ENCODE data around the gene RAD51B.

Gene RAD51B

GRCh38 chr14:68561531-68562007 is 742.0 kb downstream of the RAD51B start:
- Histone ChIP-seq H3K27me3 (replicated peaks; ENCODE audit: insufficient read depth, low read length) (no peaks in the 10 kb centered on the region), H3K4me3 (ENCODE audit: low read length) (no peak overlapping the region), H3K27ac (ENCODE audit: low read length) (no peak overlapping the region), H3K4me2 (ENCODE audit: low read depth, low read length) (no peak overlapping the region), H4K20me1 (ENCODE audit: insufficient read depth, low read length) (no peaks in the 10 kb centered on the region), H3K9me2 (replicated peaks; ENCODE audit: insufficient read depth, low read length) (no peaks in the 10 kb centered on the region), H2AFZ (ENCODE audit: low read length) (no peak overlapping the region), H3K4me1 (ENCODE audit: low read length) (no peaks in the 10 kb centered on the region), H3K36me3 (replicated peaks; ENCODE audit: insufficient read depth, low read length) (no peaks in the 10 kb centered on the region), H3F3A (ENCODE audit: insufficient read depth, low read length) (no peaks in the 10 kb centered on the region), H3K9ac (ENCODE audit: low read length) (no peak overlapping the region), H3K79me2 (ENCODE audit: low read length) (no peaks in the 10 kb centered on the region), H3K9me3 (replicated peaks; ENCODE audit: insufficient read depth, low read length) (no peaks in the 10 kb centered on the region)
- DNase-seq = no peak
- TF ChIP-seq EZH2 (optimal IDR thresholded peaks at IDR 0.05; ENCODE audit: low read depth, low read length) = no peak

GRCh38 chr14:68562911-68563250 is 743.3 kb downstream of the RAD51B start:
- no peaks in the 10 kb centered on the region for H3K4me1 ChIP-seq (ENCODE audit: low read length)
- no peaks in the 10 kb centered on the region for H3F3A ChIP-seq (ENCODE audit: insufficient read depth, low read length)
- TF ChIP-seq EZH2 (optimal IDR thresholded peaks at IDR 0.05; ENCODE audit: low read depth, low read length) = no peak
- TF ChIP-seq EZH2phosphoT487 (IDR thresholded peaks at IDR 0.05; ENCODE audit: low read length) = no peak
- no peak for TF ChIP-seq CTCF (IDR thresholded peaks at IDR 0.05; ENCODE audit: low read length)
- DNase-seq = no peak
- no peak overlapping the region for H3K4me3 ChIP-seq (ENCODE audit: low read length)
- no peak overlapping the region for H3K27ac ChIP-seq (ENCODE audit: low read length)
- no peaks in the 10 kb centered on the region for H3K36me3 ChIP-seq (replicated peaks; ENCODE audit: insufficient read depth, low read length)
- H3K9me3 ChIP-seq (replicated peaks; ENCODE audit: insufficient read depth, low read length) = no peaks in the 10 kb centered on the region
- H3K9ac ChIP-seq (ENCODE audit: low read length) = no peak overlapping the region
- no peak overlapping the region for H2AFZ ChIP-seq (ENCODE audit: low read length)
- H3K79me2 ChIP-seq (ENCODE audit: low read length) = no peaks in the 10 kb centered on the region
- H3K27me3 ChIP-seq (replicated peaks; ENCODE audit: insufficient read depth, low read length) = no peaks in the 10 kb centered on the region
- no peak overlapping the region for H3K4me2 ChIP-seq (ENCODE audit: low read depth, low read length)
- H3K9me2 ChIP-seq (replicated peaks; ENCODE audit: insufficient read depth, low read length) = no peaks in the 10 kb centered on the region
- no peaks in the 10 kb centered on the region for H4K20me1 ChIP-seq (ENCODE audit: insufficient read depth, low read length)

- no peaks in the 10 kb centered on the region for H3K79me2 ChIP-seq (ENCODE audit: low read length)
- H3K4me2 ChIP-seq (ENCODE audit: low read depth, low read length) = no peak overlapping the region
- no peaks in the 10 kb centered on the region for H3K36me3 ChIP-seq (replicated peaks; ENCODE audit: insufficient read depth, low read length)
- DNase-seq = no peak
- H3K9me3 ChIP-seq (replicated peaks; ENCODE audit: insufficient read depth, low read length) = no peaks in the 10 kb centered on the region
- H3K9me2 ChIP-seq (replicated peaks; ENCODE audit: insufficient read depth, low read length) = no peaks in the 10 kb centered on the region
- no peaks in the 10 kb centered on the region for H4K20me1 ChIP-seq (ENCODE audit: insufficient read depth, low read length)
- H3K27me3 ChIP-seq (replicated peaks; ENCODE audit: insufficient read depth, low read length) = no peaks in the 10 kb centered on the region
- H3K4me3 ChIP-seq (ENCODE audit: low read length) = no peak overlapping the region
- no peak overlapping the region for H3K9ac ChIP-seq (ENCODE audit: low read length)
- TF ChIP-seq EZH2 (optimal IDR thresholded peaks at IDR 0.05; ENCODE audit: low read depth, low read length) (no peak), EZH2phosphoT487 (IDR thresholded peaks at IDR 0.05; ENCODE audit: low read length) (no peak)
- no peaks in the 10 kb centered on the region for H3K4me1 ChIP-seq (ENCODE audit: low read length)
- no peak overlapping the region for H3K27ac ChIP-seq (ENCODE audit: low read length)
- H2AFZ ChIP-seq (ENCODE audit: low read length) = no peak overlapping the region
- H3F3A ChIP-seq (ENCODE audit: insufficient read depth, low read length) = no peaks in the 10 kb centered on the region
Measured at GRCh38 chr14:68563251-68564131, 743.9 kb downstream of the RAD51B start.

GRCh38 chr14:68564191-68564825 is 744.7 kb downstream of the RAD51B start:
- H3K27ac ChIP-seq (ENCODE audit: low read length) = no peak overlapping the region
- no peaks in the 10 kb centered on the region for H3F3A ChIP-seq (ENCODE audit: insufficient read depth, low read length)
- H3K27me3 ChIP-seq (replicated peaks; ENCODE audit: insufficient read depth, low read length) = no peaks in the 10 kb centered on the region
- no peak overlapping the region for H3K4me3 ChIP-seq (ENCODE audit: low read length)
- no peaks in the 10 kb centered on the region for H3K36me3 ChIP-seq (replicated peaks; ENCODE audit: insufficient read depth, low read length)
- no peaks in the 10 kb centered on the region for H3K79me2 ChIP-seq (ENCODE audit: low read length)
- no peak overlapping the region for H3K9ac ChIP-seq (ENCODE audit: low read length)
- H3K4me1 ChIP-seq (ENCODE audit: low read length) = no peaks in the 10 kb centered on the region
- no peaks in the 10 kb centered on the region for H4K20me1 ChIP-seq (ENCODE audit: insufficient read depth, low read length)
- TF ChIP-seq EZH2phosphoT487 (IDR thresholded peaks at IDR 0.05; ENCODE audit: low read length) (no peak), CTCF (IDR thresholded peaks at IDR 0.05; ENCODE audit: low read length) (no peak)
- no peaks in the 10 kb centered on the region for H3K9me2 ChIP-seq (replicated peaks; ENCODE audit: insufficient read depth, low read length)
- no peak overlapping the region for H3K4me2 ChIP-seq (ENCODE audit: low read depth, low read length)
- DNase-seq = no peak
- no peaks in the 10 kb centered on the region for H3K9me3 ChIP-seq (replicated peaks; ENCODE audit: insufficient read depth, low read length)
- no peak overlapping the region for H2AFZ ChIP-seq (ENCODE audit: low read length)
